HFF-Myc (cell line): ENCODE measurements around the gene OSBPL5.

Experiments
- DNase-seq: peaks from one replicate; pipeline ENCODE4 v3.0.0-alpha.2; 2011; ENCODE audit warnings: low read depth; ENCODE audit errors: extremely low read depth
- H3K4me3 ChIP-seq: replicated peaks from 2 replicates; pipeline ENCODE4 v1.5.1; 2011; ENCODE audit warnings: low read depth, mild to moderate bottlenecking, control low read depth, low read length
- TF ChIP-seq, protein P1 (sequence below): IDR thresholded peaks from 2 replicates; pipeline ENCODE4 v1.5.1; 2012; ENCODE audit warnings: mild to moderate bottlenecking, low read depth, low read length, control low read depth; ENCODE audit errors: missing control alignments

Gene OSBPL5

DNA sequence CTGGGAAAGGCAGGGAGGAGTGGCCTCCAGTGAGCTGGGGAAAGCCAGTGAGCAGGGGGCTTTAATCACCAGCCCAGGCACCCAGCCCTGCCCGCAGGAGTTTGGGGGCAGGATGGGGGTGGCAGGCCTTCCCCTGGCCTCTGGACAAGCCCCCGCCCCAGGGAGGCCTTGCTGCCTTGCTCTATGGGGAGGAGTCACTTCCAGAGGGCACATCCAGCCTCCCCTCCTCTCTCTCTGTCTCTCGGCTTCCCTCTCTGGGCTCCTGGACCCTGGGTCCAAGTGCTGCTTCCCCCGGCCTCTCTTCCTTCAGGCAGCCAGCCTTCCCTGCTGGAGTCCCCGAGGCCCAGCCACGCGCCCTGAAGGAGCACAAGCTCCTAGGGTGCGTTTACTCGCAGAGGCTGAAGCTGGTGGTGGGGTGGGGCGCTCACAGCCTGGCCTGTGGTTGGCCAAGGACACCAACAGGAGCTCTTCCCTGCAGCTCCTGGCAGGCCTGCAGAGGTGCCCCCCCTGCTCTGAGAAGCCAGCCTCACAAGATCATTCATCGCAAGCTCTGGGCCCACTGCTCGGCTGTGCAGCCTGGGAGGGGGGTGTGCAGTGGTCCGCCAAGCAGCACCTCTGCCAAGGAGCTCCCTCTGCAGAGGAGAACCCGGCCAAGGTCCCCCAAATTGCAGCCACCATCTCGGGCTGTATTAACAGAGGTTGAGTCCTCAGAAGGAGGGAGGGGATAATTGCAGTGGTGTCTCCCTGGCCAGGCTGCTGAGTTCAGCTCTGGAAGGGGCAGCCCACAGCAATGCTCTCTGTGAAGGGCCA is 25.4 kb downstream of the OSBPL5 start:
- no peak for DNase-seq
- H3K4me3 ChIP-seq: no peak overlapping the region
- TF ChIP-seq, protein P1, sequence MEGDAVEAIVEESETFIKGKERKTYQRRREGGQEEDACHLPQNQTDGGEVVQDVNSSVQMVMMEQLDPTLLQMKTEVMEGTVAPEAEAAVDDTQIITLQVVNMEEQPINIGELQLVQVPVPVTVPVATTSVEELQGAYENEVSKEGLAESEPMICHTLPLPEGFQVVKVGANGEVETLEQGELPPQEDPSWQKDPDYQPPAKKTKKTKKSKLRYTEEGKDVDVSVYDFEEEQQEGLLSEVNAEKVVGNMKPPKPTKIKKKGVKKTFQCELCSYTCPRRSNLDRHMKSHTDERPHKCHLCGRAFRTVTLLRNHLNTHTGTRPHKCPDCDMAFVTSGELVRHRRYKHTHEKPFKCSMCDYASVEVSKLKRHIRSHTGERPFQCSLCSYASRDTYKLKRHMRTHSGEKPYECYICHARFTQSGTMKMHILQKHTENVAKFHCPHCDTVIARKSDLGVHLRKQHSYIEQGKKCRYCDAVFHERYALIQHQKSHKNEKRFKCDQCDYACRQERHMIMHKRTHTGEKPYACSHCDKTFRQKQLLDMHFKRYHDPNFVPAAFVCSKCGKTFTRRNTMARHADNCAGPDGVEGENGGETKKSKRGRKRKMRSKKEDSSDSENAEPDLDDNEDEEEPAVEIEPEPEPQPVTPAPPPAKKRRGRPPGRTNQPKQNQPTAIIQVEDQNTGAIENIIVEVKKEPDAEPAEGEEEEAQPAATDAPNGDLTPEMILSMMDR: no peak

DNA sequence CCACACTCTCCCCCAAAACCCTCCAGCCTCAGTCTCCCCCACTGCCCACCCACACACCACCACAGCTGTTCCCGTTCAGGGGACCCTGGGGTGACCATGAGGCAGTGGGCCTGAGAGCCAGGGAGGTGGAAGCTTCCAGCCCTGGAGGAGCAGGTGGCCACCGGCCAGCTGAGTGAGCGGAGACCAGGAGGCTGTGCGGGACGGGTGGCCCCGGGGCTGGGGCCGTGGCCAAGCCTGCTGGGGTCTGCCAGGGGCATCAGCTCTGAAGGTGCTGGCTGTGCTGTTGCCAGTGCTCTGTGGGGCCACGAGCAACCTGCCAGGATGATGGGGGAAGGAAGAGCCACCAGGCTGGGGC is 26.0 kb downstream of the OSBPL5 start:
- TF ChIP-seq, protein P1: no peak
- no peak overlapping the region for H3K4me3 ChIP-seq
- DNase-seq: no peak

DNA sequence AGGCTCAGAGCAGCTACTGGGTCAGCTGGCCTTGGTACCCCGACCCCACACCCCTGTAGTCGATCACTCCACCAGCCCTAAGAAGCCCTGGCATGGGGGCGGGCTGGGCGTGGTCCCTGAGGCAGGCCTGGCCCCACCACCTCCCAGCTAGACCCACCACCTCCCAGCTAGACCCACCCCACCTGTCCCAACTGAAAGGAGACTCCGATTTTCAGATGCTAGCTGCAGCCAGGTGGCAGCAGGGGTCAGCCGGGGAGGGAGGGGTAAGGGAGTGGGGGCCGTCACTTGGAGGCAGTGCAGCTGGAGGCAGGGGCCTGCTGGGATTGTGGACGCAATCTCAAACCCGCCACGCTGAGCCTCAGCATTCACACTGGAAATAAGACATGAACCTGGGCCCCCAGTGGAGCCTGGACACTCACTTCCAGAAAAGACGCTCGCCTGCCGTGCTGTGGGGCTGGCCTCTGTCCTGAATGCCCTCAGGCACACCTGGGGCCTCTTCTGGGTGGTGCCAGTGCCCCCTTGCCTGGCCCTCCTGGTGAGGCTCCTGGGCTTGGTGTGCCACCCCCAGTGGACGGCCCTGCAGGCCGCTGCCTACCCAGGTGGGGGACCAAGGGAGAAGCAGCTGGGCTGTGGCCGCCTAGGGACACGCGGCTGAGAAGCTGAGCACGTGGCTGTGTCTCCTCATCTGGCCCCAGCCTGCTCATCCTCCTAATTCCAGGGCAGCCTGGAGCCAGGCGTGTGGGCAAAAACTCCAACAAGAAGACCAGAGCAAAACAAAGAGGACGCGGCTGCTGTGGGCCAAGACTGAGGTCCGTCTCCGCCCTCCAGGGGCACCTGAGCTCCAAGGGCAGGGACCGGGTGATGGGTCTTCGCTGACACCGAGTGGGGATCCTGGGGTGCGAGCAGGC is 26.7 kb downstream of the OSBPL5 start:
- no peak overlapping the region for H3K4me3 ChIP-seq

DNA sequence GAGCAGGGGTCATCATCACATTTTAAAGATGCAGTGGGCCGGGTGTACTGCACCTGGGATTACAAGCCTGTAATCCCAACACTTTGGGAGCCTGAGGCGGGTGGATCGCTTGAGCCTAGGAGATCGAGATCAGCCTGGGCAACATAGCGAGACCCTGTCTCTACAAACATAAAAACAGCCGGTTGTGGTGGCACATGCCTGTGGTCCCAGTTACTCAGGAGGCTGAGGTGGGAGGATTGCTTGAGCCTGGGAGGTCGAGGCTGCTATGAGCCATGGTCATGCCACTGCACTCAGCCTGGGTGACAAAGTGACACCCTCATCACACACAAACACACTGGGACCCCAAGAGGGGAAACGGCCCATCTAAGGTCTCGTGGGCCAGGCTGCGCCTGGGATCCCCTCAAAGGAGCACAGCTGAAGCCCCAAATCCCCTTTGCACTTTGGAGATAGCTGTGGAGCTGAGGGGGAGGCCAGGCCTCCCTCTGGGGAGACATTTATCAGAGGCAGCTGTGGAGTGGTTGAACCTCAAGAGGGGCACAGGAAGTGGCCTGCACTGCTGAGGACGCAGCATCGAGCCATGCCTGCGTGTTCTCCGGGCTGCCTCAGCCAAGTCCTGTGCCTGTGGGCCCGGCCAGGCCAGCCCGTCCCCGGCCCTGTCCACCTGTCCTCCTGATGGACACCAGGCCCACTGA is 27.5 kb downstream of the OSBPL5 start:
- TF ChIP-seq, protein P1: no peak
- H3K4me3 ChIP-seq: no peak overlapping the region
- no peak for DNase-seq

More for the DNA sequence above, 26.7 kb downstream of the OSBPL5 start:
- no peak for DNase-seq
- TF ChIP-seq, protein P1: no peak

DNA sequence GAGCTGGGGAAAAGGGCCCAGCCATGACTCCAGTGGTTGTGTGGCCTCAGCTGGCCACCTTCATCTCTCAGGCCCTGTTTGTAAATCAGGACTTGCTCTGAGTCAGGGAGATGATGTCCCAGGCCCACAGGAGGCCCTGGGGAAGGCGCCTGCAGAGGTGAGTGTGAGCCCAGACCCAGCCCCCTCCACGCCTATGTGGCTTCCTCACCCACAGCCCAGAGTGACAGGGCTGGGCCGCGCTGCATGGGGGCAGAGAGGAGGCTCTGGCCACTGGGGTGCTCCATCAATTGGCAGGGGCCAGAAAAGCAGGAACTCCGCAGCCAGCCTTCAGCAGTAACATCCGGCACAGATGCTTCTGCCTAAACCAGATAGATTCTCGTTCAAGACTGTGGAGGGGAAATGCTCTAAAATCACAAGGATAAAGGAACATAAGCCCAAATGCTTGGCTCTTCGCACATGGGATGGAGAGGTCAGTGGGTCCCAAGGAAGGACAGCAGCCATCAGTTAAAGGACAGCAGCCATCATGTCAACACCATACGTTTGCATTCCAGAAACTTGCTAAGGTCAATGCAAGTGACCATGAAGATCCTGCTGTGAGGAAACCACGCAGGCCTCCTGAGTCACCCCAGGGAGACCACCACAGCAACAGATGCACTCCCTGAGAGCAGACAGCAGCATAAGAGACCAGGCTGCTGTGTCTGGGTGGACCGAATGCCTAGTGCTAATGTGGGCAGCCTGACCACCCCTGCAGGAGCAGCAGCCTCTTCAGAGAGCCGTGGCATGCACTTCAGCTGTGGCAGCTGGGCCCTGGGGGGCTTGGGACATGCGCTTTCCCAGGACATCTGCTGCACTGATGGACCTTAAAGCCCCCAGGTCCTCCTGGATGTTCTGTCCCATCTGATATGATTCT is 28.3 kb downstream of the OSBPL5 start:
- DNase-seq: no peak
- TF ChIP-seq, protein P1: no peak
- H3K4me3 ChIP-seq: no peak overlapping the region
